ENCODE results near the gene PPP6R3. TPM values are rescaled to one million over a fixed set of nuclear protein-coding genes. Genes with fewer than 3 reads are reported as not detected.

The PPP6R3 gene
- total and polyA plus RNA-seq, 2 of the 13 experiments (the other 11 are each of a cell fraction or from before 2014, with no cell fraction given), result 41.2 to 83.4 TPM

DNA sequence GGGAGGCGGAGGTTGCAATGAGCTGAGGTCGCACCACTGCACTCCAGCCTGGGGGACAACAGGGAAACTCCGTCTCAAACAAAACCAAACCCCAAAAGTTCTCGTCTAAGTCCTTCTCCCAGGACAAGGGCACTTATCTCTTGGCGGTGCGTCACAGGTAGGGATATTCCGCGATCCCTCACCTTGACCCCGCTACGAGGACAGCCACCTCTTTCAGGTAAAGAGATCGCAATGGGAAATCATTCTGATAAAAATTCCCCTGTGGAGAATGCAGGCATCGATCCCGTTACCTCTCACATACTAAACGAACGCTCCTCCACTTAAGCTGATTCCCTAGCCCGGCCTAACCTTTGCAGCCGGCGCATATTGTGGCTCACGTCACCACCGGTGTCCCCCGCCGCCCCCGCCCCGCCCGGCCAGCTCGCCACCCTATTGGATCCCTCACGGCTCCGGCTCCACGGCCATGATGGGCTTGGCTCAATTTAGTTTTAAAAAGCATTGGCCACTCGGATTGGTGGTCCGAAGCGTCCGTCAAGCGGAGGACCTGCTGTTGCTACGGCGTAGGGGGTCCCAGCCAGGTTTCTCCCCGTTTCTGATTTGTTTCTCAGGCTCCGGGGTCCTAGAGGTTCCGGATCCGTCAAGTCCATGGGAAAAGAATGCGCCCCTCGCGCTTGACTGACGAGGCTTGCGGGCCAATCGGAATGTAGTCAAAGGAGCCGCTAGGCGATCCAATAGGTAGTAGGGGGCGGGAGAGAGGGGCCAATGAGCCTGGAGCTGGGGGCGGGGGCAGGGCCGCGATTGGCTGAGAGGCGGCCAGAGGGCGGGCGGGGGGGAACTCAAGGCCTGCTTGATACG is 439 bp upstream of the PPP6R3 start (continued):
- TF ChIP-seq HNF4G (IDR thresholded peaks at IDR 0.05; ENCODE audit: borderline replicate concordance, low read depth, low read length), result peak; percentile 15; the same call in 1 of the 2 replicates
- peak; percentile 34; the same call in 1 of the 2 replicates for TF ChIP-seq HNF4G (CRISPR knock-in tag; IDR thresholded peaks at IDR 0.05; ENCODE audit: borderline replicate concordance, low read depth)
- TF ChIP-seq REPIN1 (CRISPR knock-in tag; IDR thresholded peaks at IDR 0.05; ENCODE audit: borderline replicate concordance, low read depth), result peak; percentile 74
- peak; percentile 70; the same call in 1 of the 2 replicates for TF ChIP-seq ZNF446 (CRISPR knock-in tag; IDR thresholded peaks at IDR 0.05)
- TF ChIP-seq ATF1 (CRISPR knock-in tag; IDR thresholded peaks at IDR 0.05), result peak; percentile 81
- TF ChIP-seq SUZ12 (IDR thresholded peaks at IDR 0.05; ENCODE audit: low read depth, low read length), result no peak
- peak; percentile 65; the same call in 1 of the 2 replicates for TF ChIP-seq ZNF414 (CRISPR knock-in tag; IDR thresholded peaks at IDR 0.05)
- TF ChIP-seq RERE (CRISPR knock-in tag; IDR thresholded peaks at IDR 0.05; ENCODE audit: low read depth), result 0 out of 2 replicates have a peak, but pooled peaks have one; percentile 29
- peak; percentile 99 for TF ChIP-seq THRA (CRISPR knock-in tag; IDR thresholded peaks at IDR 0.05; ENCODE audit: borderline replicate concordance)
- peak; percentile 59; the same call in 1 of the 2 replicates for TF ChIP-seq ZKSCAN8 (CRISPR knock-in tag; IDR thresholded peaks at IDR 0.05; ENCODE audit: borderline replicate concordance)
- TF ChIP-seq ZMYM3 (CRISPR knock-in tag; IDR thresholded peaks at IDR 0.05), result peak; percentile 86
- TF ChIP-seq ZMYM4 (CRISPR knock-in tag; IDR thresholded peaks at IDR 0.05), result peak; percentile 64; the same call in 1 of the 2 replicates
- TF ChIP-seq KLF11 (CRISPR knock-in tag; IDR thresholded peaks at IDR 0.05), result no peak
- TF ChIP-seq MAFK (conservative IDR thresholded peaks at IDR 0.05 in 1 of 2, IDR thresholded peaks at IDR 0.05 in 1 of 2; ENCODE audit: low read length in 2 of 2), result peak in 1 of 2 experiments; percentile 48; a peak in 1 of 4 replicates
- TF ChIP-seq NFE2 (CRISPR knock-in tag; IDR thresholded peaks at IDR 0.05), result no peak
- TF ChIP-seq ZNF83 (CRISPR knock-in tag; IDR thresholded peaks at IDR 0.05; ENCODE audit: borderline replicate concordance), result no peak
- no peak for TF ChIP-seq ZBTB3 (CRISPR knock-in tag; IDR thresholded peaks at IDR 0.05; ENCODE audit: borderline replicate concordance, low read depth)
